ENCODE results near the gene ZNF3.

GRCh38 chr7:100059251-100059739 is 22.2 kb downstream of the ZNF3 start:
- no peak for TF ChIP-seq CTCF (IDR thresholded peaks at IDR 0.05)
- no peak for TF ChIP-seq POLR2AphosphoS5 (IDR thresholded peaks at IDR 0.05; ENCODE audit: low read depth, low read length)
- TF ChIP-seq, protein P1, sequence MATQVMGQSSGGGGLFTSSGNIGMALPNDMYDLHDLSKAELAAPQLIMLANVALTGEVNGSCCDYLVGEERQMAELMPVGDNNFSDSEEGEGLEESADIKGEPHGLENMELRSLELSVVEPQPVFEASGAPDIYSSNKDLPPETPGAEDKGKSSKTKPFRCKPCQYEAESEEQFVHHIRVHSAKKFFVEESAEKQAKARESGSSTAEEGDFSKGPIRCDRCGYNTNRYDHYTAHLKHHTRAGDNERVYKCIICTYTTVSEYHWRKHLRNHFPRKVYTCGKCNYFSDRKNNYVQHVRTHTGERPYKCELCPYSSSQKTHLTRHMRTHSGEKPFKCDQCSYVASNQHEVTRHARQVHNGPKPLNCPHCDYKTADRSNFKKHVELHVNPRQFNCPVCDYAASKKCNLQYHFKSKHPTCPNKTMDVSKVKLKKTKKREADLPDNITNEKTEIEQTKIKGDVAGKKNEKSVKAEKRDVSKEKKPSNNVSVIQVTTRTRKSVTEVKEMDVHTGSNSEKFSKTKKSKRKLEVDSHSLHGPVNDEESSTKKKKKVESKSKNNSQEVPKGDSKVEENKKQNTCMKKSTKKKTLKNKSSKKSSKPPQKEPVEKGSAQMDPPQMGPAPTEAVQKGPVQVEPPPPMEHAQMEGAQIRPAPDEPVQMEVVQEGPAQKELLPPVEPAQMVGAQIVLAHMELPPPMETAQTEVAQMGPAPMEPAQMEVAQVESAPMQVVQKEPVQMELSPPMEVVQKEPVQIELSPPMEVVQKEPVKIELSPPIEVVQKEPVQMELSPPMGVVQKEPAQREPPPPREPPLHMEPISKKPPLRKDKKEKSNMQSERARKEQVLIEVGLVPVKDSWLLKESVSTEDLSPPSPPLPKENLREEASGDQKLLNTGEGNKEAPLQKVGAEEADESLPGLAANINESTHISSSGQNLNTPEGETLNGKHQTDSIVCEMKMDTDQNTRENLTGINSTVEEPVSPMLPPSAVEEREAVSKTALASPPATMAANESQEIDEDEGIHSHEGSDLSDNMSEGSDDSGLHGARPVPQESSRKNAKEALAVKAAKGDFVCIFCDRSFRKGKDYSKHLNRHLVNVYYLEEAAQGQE (IDR thresholded peaks at IDR 0.05; ENCODE audit: insufficient read depth in 1 of 2, low read depth in 2 of 2, low read length in 1 of 2): no peak
- no peak for TF ChIP-seq SIN3A (IDR thresholded peaks at IDR 0.05; ENCODE audit: borderline replicate concordance, insufficient read depth, low read depth, low read length)

All from Panc1 (cell line).